ENCODE measurements around the gene MRPS15. TPM values are rescaled to one million over a fixed set of nuclear protein-coding genes. Genes with fewer than 3 reads are reported as not detected.

Gene MRPS15
- total RNA-seq, 1 donor from 2014 or later: 67.0 TPM

GRCh38 chr1:36436821-36437220 is 27.4 kb downstream of the MRPS15 start:
- no peaks in the 10 kb centered on the region for H3K27me3 Mint-ChIP-seq
- no peak for DNase-seq
- no peaks in the 10 kb centered on the region for H3K9me3 Mint-ChIP-seq
- no peaks in the 10 kb centered on the region for H3K4me1 Mint-ChIP-seq
- ChIA-PET CTCF (no interaction called here), POLR2A (no interaction called here)
- H3K36me3 Mint-ChIP-seq (ENCODE audit: low read depth): no peaks in the 10 kb centered on the region
- no peak for ATAC-seq (ENCODE audit: low read depth)
- intact Hi-C loops (cut with micrococcal nuclease): no loop called here
- no peak overlapping the region for H3K4me3 Mint-ChIP-seq
- no peak for TF ChIP-seq CTCF (IDR thresholded peaks at IDR 0.05)
- no peak overlapping the region for H3K27ac Mint-ChIP-seq

GRCh38 chr1:36433102-36433501 is 31.1 kb downstream of the MRPS15 start:
- intact Hi-C loops (cut with micrococcal nuclease): no loop called here
- ChIA-PET POLR2A (no interaction called here), CTCF (no interaction called here)
- ATAC-seq (ENCODE audit: low read depth) (no peak), DNase-seq (no peak)
- Mint-ChIP-seq H3K9me3 (no peaks in the 10 kb centered on the region), H3K27ac (no peak overlapping the region), H3K4me1 (no peaks in the 10 kb centered on the region), H3K36me3 (ENCODE audit: low read depth) (no peaks in the 10 kb centered on the region), H3K4me3 (no peak overlapping the region), H3K27me3 (no peaks in the 10 kb centered on the region)
- no peak for TF ChIP-seq CTCF (IDR thresholded peaks at IDR 0.05)

- Mint-ChIP-seq H3K9me3 (no peaks in the 10 kb centered on the region), H3K27ac (no peak overlapping the region), H3K4me1 (no peaks in the 10 kb centered on the region), H3K27me3 (no peaks in the 10 kb centered on the region), H3K36me3 (ENCODE audit: low read depth) (no peaks in the 10 kb centered on the region), H3K4me3 (no peak overlapping the region)
- ATAC-seq (ENCODE audit: low read depth) (no peak), DNase-seq (no peak)
- ChIA-PET POLR2A (no interaction called here), CTCF (no interaction called here)
- no peak for TF ChIP-seq CTCF (IDR thresholded peaks at IDR 0.05)
- intact Hi-C loops (cut with micrococcal nuclease): no loop called here
Observed at GRCh38 chr1:36432616-36433015, 31.6 kb downstream of the MRPS15 start.

- Mint-ChIP-seq H3K27me3 (no peaks in the 10 kb centered on the region), H3K4me3 (no peak overlapping the region), H3K36me3 (ENCODE audit: low read depth) (no peaks in the 10 kb centered on the region), H3K4me1 (peaks cover 2% of the 10 kb centered on the region), H3K9me3 (no peaks in the 10 kb centered on the region), H3K27ac (no peak overlapping the region)
- TF ChIP-seq CTCF (IDR thresholded peaks at IDR 0.05): no peak
- intact Hi-C loops (cut with micrococcal nuclease): no loop called here
- DNase-seq (no peak), ATAC-seq (ENCODE audit: low read depth) (no peak)
- CTCF ChIA-PET: interaction anchor here (1.4 kb wide), 1 partner anchor 80 kb away, joined by 3 read pairs; no protein-coding TSS in a partner anchor
- POLR2A ChIA-PET: no interaction called here
Observed at GRCh38 chr1:36425791-36426190, 38.4 kb downstream of the MRPS15 start.

GRCh38 chr1:36421649-36422048 is 42.5 kb downstream of the MRPS15 start:
- DNase-seq: no peak
- Mint-ChIP-seq H3K36me3 (ENCODE audit: low read depth) (no peaks in the 10 kb centered on the region), H3K9me3 (no peaks in the 10 kb centered on the region), H3K27me3 (no peaks in the 10 kb centered on the region), H3K4me3 (no peak overlapping the region), H3K27ac (no peak overlapping the region), H3K4me1 (peaks cover 7% of the 10 kb centered on the region)
- TF ChIP-seq CTCF (IDR thresholded peaks at IDR 0.05): no peak
- ChIA-PET CTCF (interaction anchor here (0.5 to 3.0 kb wide), 7 partner anchors 53 to 322 kb away, joined by 3 to 38 read pairs (median 4); partner anchors contain the start of genes THRAP3 and TRAPPC3), POLR2A (interaction anchor here (0.6 kb wide), 1 partner anchor 9 kb away, joined by 3 read pairs; no protein-coding TSS in a partner anchor)
- ATAC-seq (ENCODE audit: low read depth): no peak
- intact Hi-C loops (cut with micrococcal nuclease): loop anchor here (1.0 to 2.0 kb wide), 6 partner anchors 25 to 322 kb away; partner anchors contain the start of genes LSM10 and SH3D21
